ENCODE data around the gene UNC5B. TPM values are rescaled to one million over a fixed set of nuclear protein-coding genes. Genes with fewer than 3 reads are reported as not detected.

Gene UNC5B
- total RNA-seq, 1 donor from 2014 or later: 13.1 TPM

DNA sequence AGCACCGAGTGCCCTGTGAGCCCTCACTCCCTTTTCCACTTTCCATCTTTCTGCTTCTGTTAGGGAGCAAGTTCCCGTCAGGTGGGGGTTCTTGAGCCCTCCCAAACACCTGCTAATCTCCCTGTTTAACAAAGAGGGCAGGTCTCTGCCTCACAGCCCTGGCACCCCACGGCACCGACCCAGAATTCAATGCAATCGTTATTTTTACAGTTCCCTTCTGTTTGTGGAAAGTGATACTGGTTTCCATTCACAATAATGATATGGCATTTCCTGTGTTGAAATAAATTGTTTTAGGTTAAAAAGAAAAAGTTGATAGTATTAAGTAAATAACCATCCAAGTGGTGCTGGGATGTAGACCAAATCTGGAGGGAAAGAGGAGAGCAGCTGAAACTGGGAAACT lies 67.8 kb downstream of the UNC5B start:
- Mint-ChIP-seq H3K4me1 (ENCODE audit: unreplicated experiment) (peaks cover 10% of the 10 kb centered on the region), H3K36me3 (ENCODE audit: unreplicated experiment) (peaks cover 2% of the 10 kb centered on the region), H3K4me3 (ENCODE audit: unreplicated experiment) (no peak overlapping the region), H3K27ac (ENCODE audit: unreplicated experiment) (no peak overlapping the region), H3K27me3 (ENCODE audit: unreplicated experiment) (no peaks in the 10 kb centered on the region), H3K9me3 (ENCODE audit: unreplicated experiment) (no peaks in the 10 kb centered on the region)
- TF ChIP-seq, protein P1, sequence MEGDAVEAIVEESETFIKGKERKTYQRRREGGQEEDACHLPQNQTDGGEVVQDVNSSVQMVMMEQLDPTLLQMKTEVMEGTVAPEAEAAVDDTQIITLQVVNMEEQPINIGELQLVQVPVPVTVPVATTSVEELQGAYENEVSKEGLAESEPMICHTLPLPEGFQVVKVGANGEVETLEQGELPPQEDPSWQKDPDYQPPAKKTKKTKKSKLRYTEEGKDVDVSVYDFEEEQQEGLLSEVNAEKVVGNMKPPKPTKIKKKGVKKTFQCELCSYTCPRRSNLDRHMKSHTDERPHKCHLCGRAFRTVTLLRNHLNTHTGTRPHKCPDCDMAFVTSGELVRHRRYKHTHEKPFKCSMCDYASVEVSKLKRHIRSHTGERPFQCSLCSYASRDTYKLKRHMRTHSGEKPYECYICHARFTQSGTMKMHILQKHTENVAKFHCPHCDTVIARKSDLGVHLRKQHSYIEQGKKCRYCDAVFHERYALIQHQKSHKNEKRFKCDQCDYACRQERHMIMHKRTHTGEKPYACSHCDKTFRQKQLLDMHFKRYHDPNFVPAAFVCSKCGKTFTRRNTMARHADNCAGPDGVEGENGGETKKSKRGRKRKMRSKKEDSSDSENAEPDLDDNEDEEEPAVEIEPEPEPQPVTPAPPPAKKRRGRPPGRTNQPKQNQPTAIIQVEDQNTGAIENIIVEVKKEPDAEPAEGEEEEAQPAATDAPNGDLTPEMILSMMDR (IDR thresholded peaks at IDR 0.05): no peak
- DNase-seq (ENCODE audit: extremely low spot score, unreplicated experiment): no peak

DNA sequence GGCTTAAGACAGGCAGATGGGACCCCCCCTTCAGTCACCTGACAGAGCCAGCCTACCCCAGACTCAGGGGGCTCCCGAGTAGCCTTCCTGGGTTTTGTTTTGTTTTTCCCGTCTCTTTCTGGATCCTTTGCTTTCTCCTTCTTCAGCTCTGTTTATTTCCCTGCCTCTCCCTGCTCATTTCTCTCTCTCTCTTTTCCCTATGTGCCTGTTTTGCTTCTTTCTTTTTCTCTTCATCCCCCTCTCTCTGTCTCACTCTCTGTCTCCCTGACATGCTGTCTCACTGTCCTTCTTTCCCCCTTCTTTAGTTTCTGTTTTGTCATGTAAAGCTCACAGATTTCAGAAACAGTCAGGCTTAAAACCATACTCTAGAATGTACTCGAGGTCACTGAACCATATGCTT lies 68.5 kb downstream of the UNC5B start:
- H3K4me1 Mint-ChIP-seq (ENCODE audit: unreplicated experiment): peaks cover 9% of the 10 kb centered on the region
- H3K27ac Mint-ChIP-seq (ENCODE audit: unreplicated experiment): no peak overlapping the region
- no peaks in the 10 kb centered on the region for H3K9me3 Mint-ChIP-seq (ENCODE audit: unreplicated experiment)
- TF ChIP-seq, protein P1 (IDR thresholded peaks at IDR 0.05): no peak
- DNase-seq (ENCODE audit: extremely low spot score, unreplicated experiment): no peak
- peaks cover 2% of the 10 kb centered on the region for H3K36me3 Mint-ChIP-seq (ENCODE audit: unreplicated experiment)
- no peaks in the 10 kb centered on the region for H3K27me3 Mint-ChIP-seq (ENCODE audit: unreplicated experiment)
- no peak overlapping the region for H3K4me3 Mint-ChIP-seq (ENCODE audit: unreplicated experiment)

DNA sequence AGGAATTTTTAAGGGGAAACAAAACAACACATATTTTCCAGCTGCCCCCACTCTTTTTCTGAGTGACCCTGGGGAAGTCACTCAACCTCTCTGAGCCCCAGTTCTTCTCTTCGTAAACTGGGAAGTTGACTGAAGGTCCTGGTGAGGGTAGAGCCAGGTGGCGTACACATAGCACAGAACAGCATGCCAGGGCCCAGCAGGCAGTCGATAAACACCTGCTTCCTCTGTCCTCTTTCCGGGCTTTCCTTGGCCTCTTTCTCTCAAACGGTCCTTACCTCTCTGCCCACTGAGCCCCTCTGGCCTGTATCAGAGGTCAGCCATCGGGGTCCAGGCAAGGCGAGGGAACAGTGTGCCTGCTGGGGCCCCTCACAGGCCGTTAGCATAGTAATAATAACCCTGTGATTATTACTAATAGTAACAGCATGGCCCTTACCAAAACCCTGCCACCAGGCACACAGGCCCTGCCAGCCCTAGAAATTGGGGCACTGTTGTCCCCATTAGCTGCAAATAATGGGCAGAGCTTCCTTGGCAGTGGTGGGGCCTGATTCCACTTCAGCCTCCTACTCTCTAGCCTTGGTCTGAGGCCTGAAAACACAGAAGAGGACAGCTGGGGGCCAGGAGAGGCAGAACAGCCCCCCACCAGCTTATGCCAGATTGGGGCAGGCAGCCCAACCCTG lies 69.4 kb downstream of the UNC5B start:
- H3K4me1 Mint-ChIP-seq (ENCODE audit: unreplicated experiment): peaks cover 9% of the 10 kb centered on the region
- H3K4me3 Mint-ChIP-seq (ENCODE audit: unreplicated experiment): no peak overlapping the region
- no peaks in the 10 kb centered on the region for H3K9me3 Mint-ChIP-seq (ENCODE audit: unreplicated experiment)
- no peak for DNase-seq (ENCODE audit: extremely low spot score, unreplicated experiment)
- H3K27me3 Mint-ChIP-seq (ENCODE audit: unreplicated experiment): no peaks in the 10 kb centered on the region
- H3K36me3 Mint-ChIP-seq (ENCODE audit: unreplicated experiment): peaks cover 2% of the 10 kb centered on the region
- TF ChIP-seq, protein P1 (IDR thresholded peaks at IDR 0.05): no peak
- H3K27ac Mint-ChIP-seq (ENCODE audit: unreplicated experiment): no peak overlapping the region

DNA sequence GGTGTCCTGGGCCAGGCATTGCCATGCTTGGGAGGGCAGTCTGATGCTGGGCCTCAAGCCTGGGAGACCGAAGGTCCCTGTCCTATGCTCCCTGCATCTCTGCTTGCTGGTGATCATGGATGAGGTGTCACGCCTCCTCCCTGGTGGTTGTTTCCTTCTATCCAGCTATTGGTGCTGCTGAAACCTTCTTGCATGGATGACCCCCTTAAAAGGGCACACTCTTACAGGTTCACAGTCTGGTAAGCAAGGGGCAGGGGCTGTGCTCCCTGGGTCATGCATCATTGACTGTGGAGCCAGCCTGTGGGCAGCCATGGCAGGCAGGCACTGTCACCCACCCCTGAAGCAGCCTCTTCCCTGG lies 69.9 kb downstream of the UNC5B start:
- Mint-ChIP-seq H3K4me1 (ENCODE audit: unreplicated experiment) (peaks cover 9% of the 10 kb centered on the region), H3K9me3 (ENCODE audit: unreplicated experiment) (no peaks in the 10 kb centered on the region), H3K4me3 (ENCODE audit: unreplicated experiment) (no peak overlapping the region), H3K36me3 (ENCODE audit: unreplicated experiment) (peaks cover 2% of the 10 kb centered on the region), H3K27me3 (ENCODE audit: unreplicated experiment) (no peaks in the 10 kb centered on the region), H3K27ac (ENCODE audit: unreplicated experiment) (no peak overlapping the region)
- no peak for DNase-seq (ENCODE audit: extremely low spot score, unreplicated experiment)
- TF ChIP-seq, protein P1 (IDR thresholded peaks at IDR 0.05): no peak

DNA sequence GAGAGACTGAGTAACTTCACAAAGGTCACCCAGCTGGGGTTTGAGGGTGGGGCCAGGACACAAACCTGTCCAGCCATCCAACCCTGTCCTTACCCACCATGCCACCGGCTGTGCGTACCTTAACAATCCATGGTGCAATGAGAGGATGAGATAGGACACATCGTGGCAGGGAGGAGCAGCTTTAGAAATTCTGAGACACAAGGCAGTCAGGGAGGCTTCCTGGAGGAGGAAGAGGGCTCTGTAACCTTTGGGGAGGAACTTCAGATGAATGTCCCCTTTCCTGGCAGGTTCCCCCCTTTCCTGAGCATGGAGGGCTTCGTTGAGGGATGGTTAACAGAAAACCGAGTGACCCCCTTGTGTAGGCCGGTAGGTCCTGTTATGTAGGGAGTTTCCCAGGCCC lies 71.0 kb downstream of the UNC5B start:
- TF ChIP-seq, protein P1 (IDR thresholded peaks at IDR 0.05): no peak
- DNase-seq (ENCODE audit: extremely low spot score, unreplicated experiment): no peak
- H3K4me1 Mint-ChIP-seq (ENCODE audit: unreplicated experiment): peaks cover 9% of the 10 kb centered on the region
- H3K4me3 Mint-ChIP-seq (ENCODE audit: unreplicated experiment): no peak overlapping the region
- H3K9me3 Mint-ChIP-seq (ENCODE audit: unreplicated experiment): no peaks in the 10 kb centered on the region
- no peak overlapping the region for H3K27ac Mint-ChIP-seq (ENCODE audit: unreplicated experiment)
- H3K27me3 Mint-ChIP-seq (ENCODE audit: unreplicated experiment): no peaks in the 10 kb centered on the region
- H3K36me3 Mint-ChIP-seq (ENCODE audit: unreplicated experiment): peaks cover 2% of the 10 kb centered on the region
